HepG2 (cell line): ENCODE data around the gene SMCO4. TPM values are rescaled to one million over a fixed set of nuclear protein-coding genes. Genes with fewer than 3 reads are reported as not detected.

Experiments used
- BCL6 ChIP-seq: IDR thresholded peaks from 2 replicates; pipeline ENCODE4 v1.6.1; 2016; ENCODE audit warnings: missing genetic modification reagents, missing compliant biosample characterization
- CC2D1A ChIP-seq: sonication (generic); formaldehyde crosslinking; IDR thresholded peaks from 2 replicates; pipeline ENCODE4 v1.8.1; 2023; ENCODE audit warnings: mild to moderate bottlenecking, missing genetic modification reagents
- CEBPG ChIP-seq: IDR thresholded peaks from 2 replicates; pipeline ENCODE4 v1.6.1; 2016
- DBP ChIP-seq: sonication (generic); formaldehyde crosslinking; IDR thresholded peaks from 2 replicates; pipeline ENCODE4 v1.4.0; 2020; ENCODE audit warnings: missing genetic modification reagents; ENCODE audit errors: not compliant biosample characterization
- E2F5 ChIP-seq: sonication (generic); formaldehyde crosslinking; conservative IDR thresholded peaks from 2 replicates; pipeline ENCODE4 v1.4.0; 2020; ENCODE audit warnings: missing genetic modification reagents
- EHMT2 ChIP-seq: fragments of 200-600 bp; sonication (generic); IDR thresholded peaks from 2 replicates; pipeline ENCODE4 v1.7.0; 2017; ENCODE audit warnings: antibody characterized with exemption, low read depth, low read length, borderline replicate concordance
- HNRNPUL1 ChIP-seq: fragments of 200-400 bp; formaldehyde crosslinking; IDR thresholded peaks from 2 replicates; pipeline ENCODE4 v1.6.1; 2017; ENCODE audit warnings: low read depth, mild to moderate bottlenecking, low read length, moderate library complexity
- MXD3 ChIP-seq: IDR thresholded peaks from 2 replicates; pipeline ENCODE4 v1.6.1; 2016; ENCODE audit warnings: mild to moderate bottlenecking, missing biosample characterization, missing genetic modification reagents
- NBN ChIP-seq: fragments of 450-650 bp; conservative IDR thresholded peaks from 2 replicates; pipeline ENCODE4 v1.6.1; 2017
- ONECUT2 ChIP-seq: sonication (generic); formaldehyde crosslinking; IDR thresholded peaks from 2 replicates; pipeline ENCODE4 v1.4.0; 2020; ENCODE audit warnings: missing genetic modification reagents
- REXO4 ChIP-seq: sonication (generic); formaldehyde crosslinking; IDR thresholded peaks from 2 replicates; pipeline ENCODE4 v1.8.0; 2022; ENCODE audit warnings: missing genetic modification reagents, mild to moderate bottlenecking, borderline replicate concordance
- SKI ChIP-seq: fragments of 450-650 bp; IDR thresholded peaks from one replicate; pipeline ENCODE4 v1.6.1; 2018; ENCODE audit warnings: mild to moderate bottlenecking; ENCODE audit not compliant: partially characterized antibody
- TBX2 ChIP-seq: sonication (generic); formaldehyde crosslinking; IDR thresholded peaks from 2 replicates; pipeline ENCODE4 v1.5.0; 2020; ENCODE audit warnings: missing genetic modification reagents, mild to moderate bottlenecking, borderline replicate concordance
- TIGD3 ChIP-seq: sonication (generic); formaldehyde crosslinking; IDR thresholded peaks from 2 replicates; pipeline ENCODE4 v1.5.1; 2020; ENCODE audit warnings: mild to moderate bottlenecking, missing genetic modification reagents, borderline replicate concordance
- ZBTB26 ChIP-seq: IDR thresholded peaks from 2 replicates; pipeline ENCODE4 v1.6.1; 2016; ENCODE audit warnings: missing compliant biosample characterization, missing genetic modification reagents, borderline replicate concordance
- ZBTB7A ChIP-seq: sonication (generic); formaldehyde crosslinking; IDR thresholded peaks from 2 replicates; pipeline ENCODE4 v1.8.0; 2022; ENCODE audit warnings: mild to moderate bottlenecking, missing genetic modification reagents
- ZNF441 ChIP-seq: sonication (generic); formaldehyde crosslinking; IDR thresholded peaks from 2 replicates; pipeline ENCODE4 v1.7.0; 2021; ENCODE audit warnings: missing genetic modification reagents, borderline replicate concordance
- ZNF605 ChIP-seq: sonication (generic); formaldehyde crosslinking; IDR thresholded peaks from 2 replicates; pipeline ENCODE4 v1.8.0; 2022; ENCODE audit warnings: mild to moderate bottlenecking, missing genetic modification reagents
- ZNF800 ChIP-seq: sonication (generic); formaldehyde crosslinking; IDR thresholded peaks from 2 replicates; pipeline ENCODE4 v1.4.0; 2020; ENCODE audit warnings: missing genetic modification reagents
- ZXDC ChIP-seq: sonication (generic); formaldehyde crosslinking; IDR thresholded peaks from 2 replicates; pipeline ENCODE4 v1.5.0; 2020; ENCODE audit warnings: mild to moderate bottlenecking, missing genetic modification reagents
- polyA plus RNA-seq, 8 experiments: library from polyadenylated mRNA; depleted of rRNA in 3 of 8; stranded (reverse) in 7 of 8; unstranded in 1 of 8; fragments of >200 nt; fragmentation: Illumina TruSeq in 4 of 8; extraction: Trizol in 4 of 8; gene quantifications; 2 replicates each; pipeline versions ENCODE4 v1.2.1 to v1.2.3, GENCODE V29; 2011 to 2016; ENCODE audit warnings: low read depth in 4 of 8, missing spikeins in 1 of 8, mixed read lengths in 1 of 8; ENCODE audit not compliant: insufficient read depth in 1 of 8
- total RNA-seq, 5 experiments: library from RNA; depleted of rRNA; stranded (reverse); fragments of >200 nt; fragmentation: Illumina TruSeq; extraction: Trizol; gene quantifications; 2 replicates each; pipeline ENCODE4 v1.2.3, GENCODE V29; 2016; ENCODE audit warnings: low read depth in 1 of 5

Gene SMCO4
- total and polyA plus RNA-seq, 2 of the 13 experiments (the other 11 are each of a cell fraction or from before 2014, with no cell fraction given) = 10.6 to 28.5 TPM

GRCh38 chr11:93529707-93530467 is 13.3 kb downstream of the SMCO4 start (continued):
- no peak for TF ChIP-seq TIGD3 (CRISPR knock-in tag)
- TF ChIP-seq CC2D1A = no peak
- TF ChIP-seq ZBTB26 (CRISPR knock-in tag) = no peak
- no peak; the same call in 1 of the 2 replicates for TF ChIP-seq ZNF605 (CRISPR knock-in tag)
- TF ChIP-seq REXO4 (CRISPR knock-in tag) = no peak
- TF ChIP-seq HNRNPUL1 = no peak
- no peak for TF ChIP-seq MXD3 (CRISPR knock-in tag)
- no peak for TF ChIP-seq NBN
- no peak for TF ChIP-seq SKI
- TF ChIP-seq TBX2 (CRISPR knock-in tag) = peak; percentile 70; the same call in 1 of the 2 replicates
- TF ChIP-seq EHMT2 = no peak
- TF ChIP-seq ZBTB7A (CRISPR knock-in tag) = peak; percentile 96
- TF ChIP-seq DBP (CRISPR knock-in tag) = no peak
- TF ChIP-seq ZXDC (CRISPR knock-in tag) = no peak
- TF ChIP-seq CEBPG = no peak; the same call in 1 of the 2 replicates
- peak; percentile 38; the same call in 1 of the 2 replicates for TF ChIP-seq BCL6 (CRISPR knock-in tag)
- no peak for TF ChIP-seq ZNF441 (CRISPR knock-in tag)
- TF ChIP-seq ZNF800 (CRISPR knock-in tag) = no peak
- TF ChIP-seq ONECUT2 (CRISPR knock-in tag) = no peak
- TF ChIP-seq E2F5 (CRISPR knock-in tag) = no peak
